Measurements from ENCODE around the gene RRAS. TPM values are rescaled to one million over a fixed set of nuclear protein-coding genes. Genes with fewer than 3 reads are reported as not detected.
A peak's percentile ranks its signal among the peaks of the same experiment; 100 is the strongest.

RRAS gene
- total and polyA plus RNA-seq, 2 of the 4 experiments (the other 2 are of a cell fraction), result 50.2 to 241 TPM

GRCh38 chr19:49631610-49632192, 8.2 kb downstream of the RRAS start:
- 0 out of 2 replicates have a peak overlapping the region, but pooled peaks have one; percentile 8 for H3K14ac ChIP-seq (replicated peaks; ENCODE audit: low read depth, low read length)
- H3K23ac ChIP-seq (ENCODE audit: low read depth, low read length), result 0 out of 2 replicates have a peak overlapping the region, but pooled peaks have one; percentile 8
- POLR2A ChIA-PET (ENCODE audit: unreplicated experiment), result no interaction called here
- H4K20me1 ChIP-seq (ENCODE audit: insufficient read depth, low read length), result no peaks in the 10 kb centered on the region
- peaks cover 23% of the 10 kb centered on the region for H3K36me3 ChIP-seq (ENCODE audit: control insufficient read depth, insufficient read depth, low read length)
- H3K9me3 ChIP-seq (ENCODE audit: control insufficient read depth, insufficient read depth, low read length), result no peaks in the 10 kb centered on the region
- H3K18ac ChIP-seq (ENCODE audit: low read depth, low read length), result no peak overlapping the region
- no peak overlapping the region for H2BK15ac ChIP-seq (ENCODE audit: low read depth, low read length)
- H2AK5ac ChIP-seq (ENCODE audit: low read depth, low read length), result no peak overlapping the region
- no peak overlapping the region for H4K91ac ChIP-seq (ENCODE audit: insufficient read depth, low read depth, low read length)
- H4K8ac ChIP-seq (ENCODE audit: low read depth in 2 of 2, low read length in 2 of 2), result no peak overlapping the region
- no peak overlapping the region for H2BK120ac ChIP-seq (ENCODE audit: low read depth, low read length)
- H3K4ac ChIP-seq (ENCODE audit: low read depth, low read length), result no peak overlapping the region
- ATAC-seq (ENCODE audit: low read depth) (no peak), DNase-seq (no peak)
- dilution Hi-C loops (cut with HindIII; ENCODE audit: low sequenced_read_pairs, unreplicated experiment) (no loop called here), in situ Hi-C loops (cut with MboI; ENCODE audit: low sequenced_read_pairs) (no loop called here), intact Hi-C loops (cut with micrococcal nuclease) (no loop called here)
- H2BK20ac ChIP-seq (ENCODE audit: low read depth, low read length), result no peak overlapping the region
- TF ChIP-seq SMC3 (IDR thresholded peaks at IDR 0.05; ENCODE audit: low read depth, low read length) (no peak), CEBPB (IDR thresholded peaks at IDR 0.05; ENCODE audit: low read depth, low read length) (no peak), RFX5 (IDR thresholded peaks at IDR 0.05; ENCODE audit: low read depth, low read length) (no peak), CTCF (conservative IDR thresholded peaks at IDR 0.05; ENCODE audit: low read depth, low read length) (no peak), NFE2L2 (IDR thresholded peaks at IDR 0.05; ENCODE audit: low read depth, low read length) (no peak), RCOR1 (IDR thresholded peaks at IDR 0.05; ENCODE audit: insufficient replicate concordance, low read length) (no peak)
- 92% methylated on average over 8 of the region's 19 CpGs; no CpG with 5 or more reads in 1 of the 2 experiments for WGBS, 2 experiments (ENCODE audit: extremely low coverage in 2 of 2, insufficient read length in 1 of 2)
- no peak overlapping the region for H3K56ac ChIP-seq (ENCODE audit: extremely low read depth, insufficient read depth, low read length)
- H3K27ac ChIP-seq (ENCODE audit: insufficient read depth, low read length), result no peak overlapping the region
- peaks cover 2% of the 10 kb centered on the region; the same call in 1 of the 2 replicates for H3K4me1 ChIP-seq (ENCODE audit: control insufficient read depth, insufficient read depth, low read length)
- H3K27me3 ChIP-seq (ENCODE audit: control insufficient read depth, insufficient read depth, low read length), result no peaks in the 10 kb centered on the region
- CTCF ChIA-PET, result interaction anchor here (0.6 to 1.0 kb wide), 3 partner anchors 8 to 158 kb away, joined by 3 to 4 read pairs (median 3); partner anchors contain the start of gene FLT3LG
- no peak overlapping the region for H4K5ac ChIP-seq (ENCODE audit: low read depth, low read length)
- H3K79me1 ChIP-seq (ENCODE audit: low read depth in 1 of 2, low read length in 2 of 2), result peaks cover 0 to 29% of the 10 kb centered on the region in 2 experiments; a peak in 2 of 4 replicates
- no peak overlapping the region for H2BK5ac ChIP-seq (ENCODE audit: low read depth, low read length, poor library complexity, severe bottlenecking)
- H2AFZ ChIP-seq (replicated peaks; ENCODE audit: low read length, poor library complexity), result no peak overlapping the region
- H3K4me3 ChIP-seq (ENCODE audit: insufficient read depth, low read depth, low read length), result no peak overlapping the region
- H3K9me1 ChIP-seq (ENCODE audit: insufficient read depth, low read length), result peaks cover 9% of the 10 kb centered on the region; the same call in 1 of the 2 replicates
- H3K4me2 ChIP-seq (ENCODE audit: low read depth, low read length), result no peak overlapping the region
- H3K9ac ChIP-seq (ENCODE audit: low read depth, low read length), result no peak overlapping the region
- no TSS peak for BruUV-seq (replicated peaks)
- H2AK9ac ChIP-seq (replicated peaks; ENCODE audit: low read depth, low read length, poor library complexity), result no peak overlapping the region

Data from IMR-90 (cell line).